Amniotic stem cell (primary cell): Measurements from ENCODE around the gene GRAMD4.
"Not testable (repeated sequence)": the region's sequence is repeated elsewhere in the genome, so short reads cannot be mapped to it uniquely, and the experiment has no call there.

Experiments used
- DNase-seq: peaks from one replicate; lab custom pipeline; 2025; lab: John Stamatoyannopoulos, UW

Gene GRAMD4

DNA sequence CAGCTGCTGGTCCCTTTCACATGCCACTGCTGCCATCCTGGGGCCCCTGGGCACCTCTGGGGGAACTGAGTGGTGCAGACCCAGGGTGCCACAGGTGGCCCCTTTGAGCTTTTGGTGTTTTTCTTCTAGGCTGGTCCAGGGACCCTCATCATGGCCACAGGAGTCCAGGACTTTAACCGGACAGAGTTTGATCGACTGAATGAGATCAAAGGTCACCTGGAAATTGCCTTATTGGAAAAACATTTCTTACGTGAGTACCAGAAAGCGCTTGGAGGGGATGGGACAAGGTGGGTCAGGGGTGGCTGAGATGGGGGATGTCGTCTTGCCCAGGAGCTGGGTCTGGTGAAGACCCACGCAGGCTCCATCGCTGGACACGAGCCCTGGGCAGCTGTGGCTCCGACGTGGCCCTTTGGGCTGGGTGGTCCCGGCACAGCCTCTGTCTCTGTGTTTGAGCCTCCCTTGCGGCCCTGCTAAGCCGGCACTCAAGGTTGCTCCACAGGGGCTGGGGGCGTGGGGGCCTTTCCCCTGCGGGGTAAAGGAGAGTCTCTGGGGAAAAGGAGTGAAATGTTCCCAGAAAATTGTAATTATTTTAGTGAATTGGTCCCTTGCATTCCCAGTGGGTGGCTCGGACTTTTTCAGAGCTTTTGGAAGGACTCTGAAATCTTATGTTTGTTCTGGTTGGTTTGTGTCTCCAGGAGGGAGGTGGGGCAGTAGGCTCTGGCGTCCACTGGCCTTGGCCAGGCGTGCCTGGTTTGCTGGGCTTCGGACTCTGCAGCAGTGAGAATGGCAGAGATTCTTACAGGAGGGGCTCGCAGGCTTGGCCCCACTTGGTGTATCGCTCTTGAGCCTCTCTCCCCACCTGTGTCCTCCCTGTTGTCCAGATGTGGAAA is 17.8 kb downstream of the GRAMD4 start:
- no peak for DNase-seq

DNA sequence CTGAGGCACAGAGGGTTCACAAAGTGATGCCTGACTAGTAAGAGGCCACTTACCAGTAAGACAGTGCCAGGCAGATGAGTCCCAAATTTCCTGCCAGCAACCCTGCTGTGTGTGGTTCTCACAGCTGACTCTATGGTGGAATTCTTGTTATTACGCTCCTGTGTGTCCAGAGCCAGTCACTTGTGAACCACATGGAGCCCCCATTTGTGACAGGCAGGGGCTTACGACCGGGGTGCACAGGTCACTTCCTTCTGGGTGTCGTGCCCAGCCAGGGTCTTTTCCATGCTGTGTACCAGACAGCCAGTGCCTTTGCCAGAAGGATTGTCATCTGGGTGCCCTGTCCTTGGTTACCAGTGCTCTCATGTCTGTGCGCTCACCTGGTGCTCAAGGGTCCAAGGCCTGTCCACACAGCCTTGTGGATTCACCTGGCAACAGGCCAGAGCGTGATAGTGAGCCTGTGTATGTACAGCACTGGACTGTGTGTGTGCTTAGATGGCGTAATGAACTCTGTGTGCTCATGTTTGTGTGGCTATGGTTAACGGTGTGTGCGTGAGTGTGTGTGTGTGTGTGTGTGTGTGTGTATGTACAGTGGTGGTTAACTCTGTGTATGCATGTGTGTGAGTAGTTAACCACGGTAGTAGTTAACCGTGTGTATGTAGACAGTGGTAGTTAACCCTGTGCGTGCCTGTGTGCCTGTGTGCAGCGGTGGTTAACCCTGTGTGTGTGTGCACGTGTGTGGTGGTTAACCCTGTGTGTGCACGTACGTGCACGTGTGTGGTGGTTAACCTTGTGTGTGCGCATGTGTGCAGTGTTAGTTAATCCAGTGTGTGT is 18.6 kb downstream of the GRAMD4 start:
- DNase-seq: no peak

DNA sequence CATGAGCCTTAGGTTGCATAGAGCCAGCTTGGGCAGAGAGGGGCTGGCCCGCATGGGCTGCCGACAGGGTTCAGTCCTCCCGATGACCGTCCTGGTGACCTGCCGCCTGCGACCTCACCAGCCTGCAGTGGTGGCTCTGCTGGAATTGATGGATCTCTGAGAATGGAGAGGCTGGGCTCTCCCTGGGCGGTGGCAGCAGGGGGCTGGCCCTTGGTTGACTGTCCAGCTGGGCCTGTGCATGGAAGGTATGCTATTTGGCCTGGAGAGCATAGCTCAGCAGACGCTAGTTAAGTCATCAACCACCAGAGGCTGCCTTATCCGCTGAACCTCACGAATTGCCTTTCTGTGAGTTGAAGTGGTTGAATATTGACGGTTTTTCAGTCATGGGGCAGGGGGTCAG is 19.7 kb downstream of the GRAMD4 start:
- no peak for DNase-seq

DNA sequence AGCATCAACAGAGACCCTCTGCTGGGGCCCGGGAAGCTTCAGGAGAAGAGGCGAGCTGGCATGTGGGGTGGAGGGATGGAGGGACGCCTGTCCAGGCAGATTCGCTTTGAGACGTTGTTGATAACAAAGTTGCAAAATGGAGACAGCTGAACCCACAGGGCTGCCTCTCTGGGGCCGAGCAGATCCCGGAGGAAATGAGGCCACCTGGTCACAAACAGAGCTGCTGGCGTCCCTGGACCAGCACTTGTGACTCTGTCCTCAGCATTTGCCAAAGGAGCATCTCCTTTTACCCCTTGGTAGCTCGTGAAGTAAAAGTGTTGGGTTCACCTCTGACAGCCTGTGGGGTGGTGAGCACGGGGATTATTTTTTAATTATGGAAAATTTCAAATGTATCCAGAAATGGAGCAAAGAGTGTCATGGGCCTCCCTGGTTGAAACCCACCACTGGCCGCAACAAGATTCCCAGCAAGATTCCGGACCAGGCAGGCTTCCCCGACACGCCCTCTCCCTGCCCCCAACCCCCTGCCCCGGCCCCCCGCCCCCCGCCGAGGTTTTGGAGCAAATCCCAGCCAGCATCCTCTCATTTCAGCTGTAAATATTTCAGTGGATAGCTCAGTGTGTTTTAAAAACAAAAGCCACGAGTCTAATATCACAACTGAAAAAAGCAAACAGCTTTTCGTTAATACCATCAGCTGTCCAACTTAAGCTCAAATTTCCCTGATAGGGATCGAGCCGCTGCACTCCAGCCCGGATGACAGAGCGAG is 20.3 kb downstream of the GRAMD4 start:
- DNase-seq: no peak

DNA sequence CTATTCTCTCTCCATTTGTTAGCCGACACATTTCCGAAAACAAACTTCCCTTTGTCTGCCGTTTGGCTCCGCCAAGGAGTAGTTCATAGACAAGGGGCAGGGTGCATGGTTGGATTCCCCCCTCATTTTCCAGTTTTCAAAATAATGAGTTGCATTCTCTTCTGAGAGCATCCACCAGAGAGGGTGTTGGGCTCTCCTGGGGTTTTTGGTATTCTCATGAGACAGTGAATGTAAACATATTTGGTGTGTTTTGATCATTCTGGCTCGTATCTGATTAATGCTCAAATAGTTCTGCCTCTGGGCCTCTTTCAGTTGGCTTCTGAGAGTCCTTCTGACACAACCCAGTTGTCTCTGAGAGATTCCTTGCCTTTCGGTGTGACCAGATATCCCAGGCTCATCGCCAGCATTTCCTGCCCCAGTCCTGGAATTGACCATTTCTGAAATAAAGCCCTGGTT is 21.7 kb downstream of the GRAMD4 start:
- no peak for DNase-seq

DNA sequence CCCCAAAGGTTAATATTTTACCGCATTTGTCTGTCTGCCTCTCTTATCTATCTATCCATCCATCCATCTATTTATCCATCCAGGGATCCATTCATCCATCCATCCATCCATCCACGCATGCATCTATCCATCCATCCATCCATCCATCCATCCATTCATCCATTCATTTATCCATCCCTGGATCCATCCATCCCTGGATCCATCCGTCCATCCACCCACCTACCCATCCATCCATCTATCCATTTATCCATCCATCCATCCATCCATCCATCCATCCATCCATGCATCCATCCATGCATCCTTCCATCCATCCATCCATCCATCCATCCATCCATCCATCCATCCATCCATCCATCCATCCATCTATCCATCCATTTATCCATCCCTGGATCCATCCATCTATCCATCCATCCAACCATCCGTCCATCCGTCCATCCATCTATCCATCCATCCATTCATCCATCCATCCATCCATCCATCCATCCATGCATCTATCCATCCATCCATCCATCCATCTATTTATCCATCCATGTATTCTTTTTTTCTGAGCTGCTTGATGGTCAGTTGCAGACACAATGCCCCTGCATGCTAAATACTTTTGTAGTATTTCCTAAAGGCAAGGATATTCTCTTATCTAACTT is 22.8 kb downstream of the GRAMD4 start:
- not testable (repeated sequence) for DNase-seq

DNA sequence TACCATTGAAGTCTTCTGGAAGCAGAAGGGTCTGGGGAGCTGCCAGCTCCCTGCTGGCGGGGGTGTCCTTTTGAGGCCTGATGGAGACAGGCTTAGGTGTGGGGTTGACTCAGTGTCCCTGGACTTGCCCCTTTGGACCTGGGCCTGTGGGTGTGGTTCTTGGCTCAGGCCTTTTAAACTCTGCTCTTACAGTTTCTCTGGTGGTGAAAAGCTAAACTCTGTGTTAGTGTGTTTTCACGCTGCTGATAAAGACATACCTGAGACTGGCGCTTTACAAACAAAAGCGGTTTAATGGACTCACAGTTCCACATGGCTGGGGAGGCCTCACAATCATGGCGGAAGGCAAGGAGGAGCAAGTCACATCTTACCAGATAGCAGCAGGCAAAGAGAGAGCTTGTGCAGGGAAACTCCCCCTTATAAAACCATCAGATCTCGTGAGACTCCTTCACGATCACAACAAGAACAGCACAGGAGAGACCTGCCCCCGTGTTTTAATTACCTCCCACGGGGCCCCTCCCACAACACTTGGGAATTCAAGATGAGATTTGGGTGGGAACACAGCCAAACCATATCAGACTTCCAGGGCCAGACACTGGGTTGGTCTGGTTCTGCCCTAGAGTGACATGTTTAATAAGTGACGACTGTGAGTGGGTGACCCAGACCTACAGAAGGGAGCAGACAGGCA is 26.5 kb downstream of the GRAMD4 start:
- DNase-seq: no peak

DNA sequence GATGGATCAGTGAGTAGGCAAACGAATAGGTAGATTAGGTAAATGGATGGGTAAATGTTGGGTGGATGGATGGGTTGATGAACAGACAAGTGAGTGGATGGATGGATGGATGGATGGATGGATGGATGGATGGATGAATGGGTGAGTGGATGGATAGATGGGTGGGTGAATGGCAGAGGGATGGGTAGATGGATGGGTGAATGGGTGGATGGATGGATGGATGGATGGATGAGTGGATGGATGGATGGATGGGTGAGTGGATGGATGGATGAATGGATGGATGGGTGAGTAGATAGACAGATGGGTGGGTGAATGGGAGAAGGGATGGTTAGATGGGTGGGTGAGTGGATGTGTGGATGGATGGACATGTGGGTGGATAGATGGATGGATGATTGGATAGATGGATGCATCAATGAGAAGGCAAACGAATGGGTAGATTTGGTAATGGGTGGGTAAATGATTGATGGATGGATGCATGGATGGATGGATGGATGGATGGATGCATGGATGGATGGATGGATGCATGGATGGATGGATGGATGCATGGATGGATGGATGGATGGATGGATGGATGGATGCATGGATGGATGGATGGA is 28.1 kb downstream of the GRAMD4 start:
- not testable (repeated sequence) for DNase-seq

DNA sequence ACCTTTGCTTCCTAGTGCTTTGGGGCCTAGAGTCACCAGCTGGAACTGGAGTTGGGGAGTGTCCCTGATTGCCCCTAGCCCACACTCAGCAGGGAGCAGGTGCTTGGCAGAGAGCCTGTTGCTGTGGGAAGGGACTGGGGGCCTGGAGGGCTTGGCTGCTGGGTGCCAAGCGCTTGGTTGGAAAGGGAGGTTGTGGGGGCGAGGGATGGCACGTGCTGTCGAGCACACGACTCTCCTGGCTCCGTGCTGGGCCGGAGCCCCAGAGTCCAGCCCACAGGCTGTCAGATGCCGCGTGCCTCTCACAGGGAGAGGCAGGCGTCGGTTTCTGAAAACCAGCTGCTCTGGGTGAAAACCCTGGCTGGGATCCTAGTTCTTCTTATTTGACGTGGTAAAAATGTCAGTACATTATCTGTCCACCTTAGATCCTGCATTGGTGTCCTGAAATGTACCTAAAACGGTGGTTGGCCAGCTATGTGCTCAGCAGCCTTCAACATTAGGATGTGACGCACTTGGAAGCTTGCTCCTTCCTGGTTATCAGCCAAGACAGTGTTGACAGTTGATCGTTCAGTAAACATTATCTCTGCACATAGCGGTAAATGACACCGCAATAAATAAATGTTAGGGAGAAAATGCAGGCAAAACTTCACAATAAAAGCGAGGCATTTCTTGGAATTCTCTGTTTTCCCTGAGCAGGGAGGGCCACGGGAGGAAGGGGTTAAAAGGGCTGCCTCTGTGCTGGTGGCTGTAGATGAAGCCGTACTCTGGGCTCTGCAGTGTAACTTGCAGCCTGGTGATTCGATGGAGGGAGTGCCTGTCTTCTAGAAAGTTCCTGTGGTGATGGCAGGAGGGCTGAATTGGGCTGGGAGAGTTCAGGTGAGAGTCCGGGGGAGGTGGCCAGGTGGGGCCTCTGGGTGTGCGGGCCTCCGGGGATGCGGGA is 29.2 kb downstream of the GRAMD4 start:
- DNase-seq: no peak

DNA sequence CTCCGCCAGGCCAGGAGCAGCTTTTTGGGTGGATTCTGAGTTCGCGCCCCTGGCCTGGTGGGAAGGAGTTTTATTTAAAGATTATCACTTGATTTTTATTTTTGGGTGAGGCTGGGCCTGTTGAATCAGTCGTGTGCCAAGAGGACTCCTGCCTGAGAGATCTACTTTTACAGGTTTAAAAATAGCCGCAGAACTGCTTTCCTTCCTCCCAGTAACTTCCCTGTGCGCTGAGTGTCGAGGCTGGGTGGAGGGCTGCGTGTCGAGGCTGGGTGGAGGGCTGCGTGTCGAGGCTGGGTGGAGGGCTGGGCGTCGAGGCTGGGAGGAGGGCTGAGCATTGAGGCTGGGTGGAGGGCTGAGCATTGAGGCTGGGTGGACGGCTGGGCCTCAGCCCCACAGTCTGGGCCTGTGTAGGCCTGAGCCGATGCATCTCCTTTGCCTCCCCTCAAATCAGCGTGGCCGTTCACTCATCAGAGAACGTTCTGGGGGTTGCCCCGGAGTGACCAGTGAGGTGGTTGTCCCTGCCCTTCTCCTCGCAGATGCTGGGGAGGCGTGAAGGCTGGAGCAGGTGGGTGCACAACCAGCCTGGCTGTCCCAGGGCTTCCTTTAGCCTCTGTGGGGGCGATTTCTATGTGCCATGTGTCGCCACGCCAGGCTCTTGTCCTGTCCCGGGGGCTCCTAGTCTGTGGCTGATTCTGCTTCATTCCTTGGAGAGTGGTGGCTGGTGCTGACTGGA is 30.1 kb downstream of the GRAMD4 start:
- no peak for DNase-seq

DNA sequence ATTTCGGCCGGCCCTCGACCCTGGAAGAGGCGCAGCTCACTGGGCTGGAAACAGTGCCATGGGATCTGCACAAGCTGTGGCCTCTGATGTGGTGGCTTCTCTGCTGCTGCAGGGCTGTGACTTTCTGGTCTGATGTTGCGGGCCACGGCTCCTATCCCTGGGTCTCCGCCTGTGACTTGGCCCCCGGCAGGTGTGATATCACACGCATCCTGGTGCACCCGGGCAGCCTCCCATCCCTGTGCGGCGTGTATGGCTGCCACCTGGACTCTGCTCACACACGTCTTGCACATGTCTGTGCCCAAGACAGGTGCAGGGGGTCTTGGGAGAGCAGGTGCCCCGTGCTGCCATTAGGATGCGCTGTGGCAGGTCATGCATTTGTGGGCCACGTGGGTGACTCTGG is 31.1 kb downstream of the GRAMD4 start:
- DNase-seq: no peak

DNA sequence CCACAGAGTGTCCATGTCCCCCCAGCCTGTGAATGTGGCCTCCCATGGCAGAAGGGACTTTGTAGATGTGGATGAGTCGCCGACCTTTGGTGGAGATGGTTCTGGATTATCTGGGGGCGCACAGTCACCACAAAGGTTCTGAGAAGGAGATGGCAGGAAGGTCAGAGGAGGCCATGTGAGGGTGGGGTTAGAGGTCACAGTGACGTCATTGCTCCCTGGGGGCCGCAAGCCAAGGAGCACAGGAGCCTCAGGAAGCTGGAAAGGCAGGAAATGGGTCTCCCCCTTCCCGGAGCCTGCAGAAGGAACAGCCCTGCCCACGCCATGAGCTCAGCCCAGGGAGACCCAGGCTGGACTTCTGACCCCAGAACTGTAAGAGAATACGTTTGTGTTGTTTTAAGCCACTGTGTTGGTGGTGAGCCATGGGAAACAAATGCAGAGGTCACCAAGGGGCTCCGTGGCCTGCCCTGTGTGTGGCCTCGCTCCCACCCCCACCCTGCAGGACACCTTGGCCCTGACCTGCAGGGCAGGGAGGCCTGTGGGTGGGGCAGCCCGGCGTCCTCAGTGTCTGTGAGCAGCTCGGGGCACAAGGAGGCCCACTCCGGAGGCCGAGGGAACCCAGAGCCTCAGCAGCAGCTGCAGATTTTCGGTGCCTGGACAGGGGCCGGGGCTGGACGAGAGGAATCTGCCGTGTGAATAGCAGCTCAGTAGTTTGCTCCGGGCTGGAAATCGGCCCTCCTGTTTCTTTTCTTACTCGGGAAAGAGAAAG is 32.1 kb downstream of the GRAMD4 start:
- DNase-seq: no peak

DNA sequence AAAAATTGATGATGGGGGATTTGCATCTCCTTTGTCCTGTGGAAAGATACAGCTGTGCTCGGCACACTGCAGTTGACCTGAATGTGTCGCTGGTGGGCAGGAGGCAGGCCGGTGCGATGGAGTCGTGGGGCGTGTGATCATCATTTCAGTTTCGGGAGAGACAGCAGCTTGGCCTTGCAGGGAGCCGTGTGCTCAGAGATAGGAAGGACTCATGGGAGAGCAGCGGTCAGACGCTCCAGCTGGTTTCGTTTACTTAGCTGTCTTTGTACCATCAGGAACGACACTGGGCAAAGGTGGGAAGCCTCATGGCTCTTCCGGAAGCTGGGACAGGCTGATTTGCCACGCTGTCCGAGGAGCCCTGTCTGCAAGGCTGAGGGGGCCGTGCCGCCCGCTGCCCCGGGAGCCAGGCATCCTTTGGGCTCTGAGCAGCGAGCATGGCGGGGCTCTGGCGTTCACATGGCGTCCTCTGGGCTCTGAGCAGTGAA is 32.7 kb downstream of the GRAMD4 start:
- DNase-seq: no peak

DNA sequence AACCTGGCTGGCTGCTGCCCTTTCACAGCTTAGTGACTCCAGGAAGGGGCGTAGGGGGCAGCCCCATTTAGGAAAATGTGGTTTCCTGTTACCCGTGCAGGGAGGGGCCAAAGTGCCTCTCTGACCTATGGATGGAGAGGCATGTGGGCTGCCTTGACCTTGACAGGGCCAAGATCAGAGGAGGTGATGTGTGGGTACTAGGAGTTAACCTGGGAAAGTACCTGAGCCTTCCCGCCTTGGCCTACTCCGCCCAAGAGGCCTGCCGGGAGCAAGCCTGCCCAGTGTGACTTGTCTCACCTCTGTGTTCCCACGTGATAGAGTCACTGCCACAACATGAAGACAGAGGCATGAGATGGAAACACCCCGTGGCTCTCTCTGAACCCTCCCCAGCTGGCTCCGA is 33.4 kb downstream of the GRAMD4 start:
- DNase-seq: no peak

DNA sequence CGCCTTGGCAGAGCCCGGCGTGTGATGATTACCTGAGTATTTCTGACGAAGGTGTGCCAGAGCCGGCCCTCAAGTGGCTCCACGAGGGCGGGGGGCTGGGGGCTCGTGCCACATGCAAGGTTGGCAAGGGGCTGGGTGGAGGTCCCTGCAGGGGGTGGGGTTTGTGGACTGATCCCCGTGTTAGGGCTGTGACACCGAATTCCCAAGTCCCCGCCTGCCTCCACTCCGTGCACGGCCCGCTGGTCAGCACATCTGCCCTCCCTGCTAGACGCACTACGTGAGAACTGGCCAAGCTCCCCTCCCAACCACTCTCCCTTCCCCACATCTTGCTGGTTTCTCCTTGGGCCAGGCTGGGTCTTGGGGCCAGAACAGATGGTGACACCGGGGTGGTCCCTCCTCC is 34.2 kb downstream of the GRAMD4 start:
- no peak for DNase-seq

DNA sequence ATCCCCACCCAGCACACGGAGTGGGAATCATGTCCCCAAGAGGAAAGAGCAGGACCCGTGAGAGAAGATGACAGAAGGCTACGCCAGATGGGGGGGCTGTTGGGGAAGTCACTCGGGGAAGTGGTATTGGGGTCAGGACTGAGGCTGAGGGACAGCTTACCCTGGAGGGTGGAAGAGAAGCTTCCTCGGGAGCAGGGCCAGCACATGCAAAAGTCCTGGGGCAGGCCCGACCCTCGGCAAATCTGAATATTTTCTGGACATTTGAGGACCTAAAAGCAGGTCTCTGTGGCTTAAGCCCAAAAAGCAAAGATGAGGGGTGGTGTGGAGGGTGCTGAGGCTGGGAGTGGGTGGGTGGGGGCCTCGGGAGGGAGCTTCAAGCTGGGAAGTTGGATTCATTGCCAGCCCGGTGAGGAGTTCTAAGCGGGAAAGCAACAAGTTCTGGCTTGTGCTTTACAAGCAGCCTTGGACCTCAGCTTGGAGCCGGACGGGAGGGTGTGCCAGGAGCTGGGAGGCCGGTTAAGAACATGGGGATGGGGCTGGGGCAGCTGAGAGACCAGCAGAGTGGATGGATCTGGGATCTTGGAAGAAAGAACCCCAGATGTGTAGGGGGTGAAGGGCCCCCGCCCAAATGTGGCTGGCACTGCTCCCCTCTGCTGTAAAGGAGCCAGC is 34.9 kb downstream of the GRAMD4 start:
- no peak for DNase-seq

DNA sequence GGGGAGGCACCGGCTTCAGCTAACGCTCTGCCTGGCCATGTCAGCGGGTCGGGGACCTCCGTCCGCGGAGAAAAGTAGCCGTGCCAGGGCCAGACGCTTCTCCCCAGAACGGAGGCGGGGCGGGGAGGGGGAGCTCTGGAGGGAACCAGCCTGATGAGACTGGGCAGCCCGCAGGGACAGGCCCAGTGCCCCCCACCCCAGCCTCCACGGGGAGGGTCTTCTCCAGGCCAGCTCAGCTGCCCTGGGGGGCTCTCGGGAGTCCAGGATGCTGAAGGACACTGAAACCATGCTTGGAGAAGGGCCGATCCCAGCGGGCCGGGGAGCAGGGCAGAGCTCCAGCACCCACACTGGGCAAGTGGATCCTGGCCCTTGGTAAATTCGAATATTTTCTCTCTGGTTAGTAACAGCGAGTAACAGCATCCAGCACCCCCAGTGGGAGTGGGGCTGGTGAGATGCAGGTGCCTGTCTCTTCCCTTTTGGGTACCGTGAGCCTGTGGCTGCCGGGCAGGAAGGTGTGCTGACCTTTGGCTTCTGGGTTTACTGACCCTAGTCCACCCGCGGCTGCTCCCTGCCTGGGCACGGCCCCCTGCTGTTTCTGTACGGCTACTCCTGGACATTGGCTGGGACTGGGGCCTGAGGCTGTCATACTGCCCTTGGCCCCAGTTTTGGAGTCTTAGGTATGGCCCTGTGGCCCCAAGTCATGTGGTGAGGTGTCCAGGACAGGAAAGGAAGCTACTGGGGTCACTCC is 35.8 kb downstream of the GRAMD4 start:
- DNase-seq: no peak
